Activated B cell treated with CpG ODN at 0.5 μM for 24 hours (primary cell): Measurements from ENCODE around the gene KRTAP5-6. TPM values are rescaled to one million over a fixed set of nuclear protein-coding genes. Genes with fewer than 3 reads are reported as not detected.

ENCODE experiments used
- ATAC-seq: fragments of 200-7000 bp; cut with Tn5 transposase; one replicate; pipeline ENCODE4 v1.10.0; 2021; ENCODE audit warnings: low read depth, mild to moderate bottlenecking, moderate library complexity
- CTCF ChIA-PET: fragments of 350-600 bp; sonication (Branson Sonifier 250); formaldehyde crosslinking; loops from one replicate; lab custom pipeline; 2021; ENCODE audit warnings: antibody characterized with exemption; lab: Charles Lee
- POLR2A ChIA-PET: fragments of 350-600 bp; sonication (Branson Sonifier 250); formaldehyde crosslinking; loops from one replicate; lab custom pipeline; 2021; ENCODE audit warnings: antibody characterized with exemption; lab: Charles Lee
- DNase-seq: peaks from one replicate; pipeline ENCODE4 v3.0.0; 2022
- H3K27ac Mint-ChIP-seq: one replicate; pipeline ENCODE4 v1.8.0; 2020; ENCODE audit warnings: mixed read lengths
- H3K27me3 Mint-ChIP-seq: one replicate; pipeline ENCODE4 v1.8.0; 2021; ENCODE audit warnings: mixed read lengths
- H3K36me3 Mint-ChIP-seq: one replicate; pipeline ENCODE4 v1.8.0; 2021; ENCODE audit warnings: low read depth, mixed read lengths
- H3K4me1 Mint-ChIP-seq: one replicate; pipeline ENCODE4 v1.8.0; 2021; ENCODE audit warnings: mixed read lengths
- H3K4me3 Mint-ChIP-seq: one replicate; pipeline ENCODE4 v1.8.0; 2020; ENCODE audit warnings: mild to moderate bottlenecking, mixed read lengths
- H3K9me3 Mint-ChIP-seq: one replicate; pipeline ENCODE4 v1.8.0; 2020; ENCODE audit warnings: mixed read lengths
- intact Hi-C: fragments of 100-400 bp; cut with micrococcal nuclease; formaldehyde crosslinking; loops from one replicate; pipeline ENCODE4 v1.15.1; 2024
- total RNA-seq: library from RNA; stranded (reverse); gene quantifications from 2 replicates; pipeline ENCODE4 v1.2.3, GENCODE V29; 2022
- TF ChIP-seq, protein P1 (sequence below): fragments of 200-600 bp; IDR thresholded peaks from one replicate; pipeline ENCODE4 v1.8.0; 2022; ENCODE audit warnings: antibody characterized with exemption, mild to moderate bottlenecking

KRTAP5-6 gene
- total RNA-seq, 1 donor from 2014 or later = not detected

DNA sequence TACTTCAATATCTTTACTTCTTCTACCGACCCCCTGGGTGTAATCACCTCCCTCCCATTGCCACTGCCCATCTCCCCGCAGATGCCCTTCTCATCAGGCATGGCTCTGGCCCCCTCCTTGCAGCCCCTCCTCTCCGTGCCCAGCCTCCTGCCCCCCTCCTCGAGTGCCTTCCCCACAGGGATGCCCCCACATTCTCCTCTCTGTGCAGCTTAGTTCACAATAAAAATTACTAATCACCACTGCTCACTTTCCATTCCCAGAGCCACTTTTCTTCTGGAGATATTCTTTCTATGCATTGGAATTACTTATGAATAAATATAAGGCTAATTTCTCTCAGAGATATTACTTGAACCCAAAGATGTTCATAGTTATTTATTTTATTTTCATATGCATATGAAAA is 31.3 kb downstream of the KRTAP5-6 start:
- intact Hi-C loops = no loop called here
- DNase-seq (no peak), ATAC-seq (no peak)
- Mint-ChIP-seq H3K27me3 (peaks cover 7% of the 10 kb centered on the region), H3K4me3 (no peak overlapping the region), H3K36me3 (no peaks in the 10 kb centered on the region), H3K9me3 (no peaks in the 10 kb centered on the region), H3K4me1 (peaks cover 24% of the 10 kb centered on the region), H3K27ac (no peak overlapping the region)
- TF ChIP-seq, protein P1, sequence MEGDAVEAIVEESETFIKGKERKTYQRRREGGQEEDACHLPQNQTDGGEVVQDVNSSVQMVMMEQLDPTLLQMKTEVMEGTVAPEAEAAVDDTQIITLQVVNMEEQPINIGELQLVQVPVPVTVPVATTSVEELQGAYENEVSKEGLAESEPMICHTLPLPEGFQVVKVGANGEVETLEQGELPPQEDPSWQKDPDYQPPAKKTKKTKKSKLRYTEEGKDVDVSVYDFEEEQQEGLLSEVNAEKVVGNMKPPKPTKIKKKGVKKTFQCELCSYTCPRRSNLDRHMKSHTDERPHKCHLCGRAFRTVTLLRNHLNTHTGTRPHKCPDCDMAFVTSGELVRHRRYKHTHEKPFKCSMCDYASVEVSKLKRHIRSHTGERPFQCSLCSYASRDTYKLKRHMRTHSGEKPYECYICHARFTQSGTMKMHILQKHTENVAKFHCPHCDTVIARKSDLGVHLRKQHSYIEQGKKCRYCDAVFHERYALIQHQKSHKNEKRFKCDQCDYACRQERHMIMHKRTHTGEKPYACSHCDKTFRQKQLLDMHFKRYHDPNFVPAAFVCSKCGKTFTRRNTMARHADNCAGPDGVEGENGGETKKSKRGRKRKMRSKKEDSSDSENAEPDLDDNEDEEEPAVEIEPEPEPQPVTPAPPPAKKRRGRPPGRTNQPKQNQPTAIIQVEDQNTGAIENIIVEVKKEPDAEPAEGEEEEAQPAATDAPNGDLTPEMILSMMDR = no peak
- ChIA-PET CTCF (no interaction called here), POLR2A (no interaction called here)

DNA sequence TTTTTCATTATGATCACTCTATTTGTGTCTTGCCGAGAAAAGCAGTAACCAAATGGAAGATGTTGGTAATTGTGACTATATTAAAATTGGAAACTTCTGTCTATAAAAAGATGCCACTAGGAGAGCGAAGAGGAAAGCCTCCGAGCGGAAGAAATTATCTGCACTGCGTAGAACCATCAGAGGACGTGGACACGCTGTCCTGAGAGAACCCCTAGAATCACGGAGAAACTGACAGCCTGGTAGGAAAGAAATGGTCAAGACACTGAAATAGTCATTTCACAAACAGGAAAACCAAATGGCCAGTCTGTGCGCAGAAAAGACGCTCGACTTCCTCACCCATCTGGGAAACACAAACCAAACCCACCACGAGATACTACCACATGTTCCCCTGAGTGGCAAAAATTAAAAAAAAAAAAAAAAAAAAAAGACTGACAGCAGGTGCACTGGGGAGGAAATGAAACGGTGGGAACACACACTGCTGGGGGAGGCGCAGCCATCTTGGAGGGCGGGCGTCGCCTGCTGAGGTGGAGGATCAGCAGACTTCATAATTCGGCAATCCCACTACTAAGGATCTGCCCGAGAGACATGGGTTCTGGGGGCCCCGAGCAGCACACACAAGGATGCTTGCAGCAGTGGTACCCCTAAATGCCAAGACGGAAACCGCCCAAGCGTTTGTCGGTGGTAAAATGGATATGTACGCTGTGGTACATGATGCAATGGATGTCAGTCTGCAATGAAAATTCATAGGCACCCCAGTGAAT is 32.1 kb downstream of the KRTAP5-6 start:
- peaks cover 30% of the 10 kb centered on the region for H3K4me1 Mint-ChIP-seq
- ChIA-PET CTCF (no interaction called here), POLR2A (no interaction called here)
- H3K36me3 Mint-ChIP-seq = no peaks in the 10 kb centered on the region
- H3K9me3 Mint-ChIP-seq = no peaks in the 10 kb centered on the region
- no peak for DNase-seq
- H3K27me3 Mint-ChIP-seq = peaks cover 9% of the 10 kb centered on the region
- TF ChIP-seq, protein P1 = no peak
- intact Hi-C loops = no loop called here
- peak overlapping the region; percentile 33 for H3K4me3 Mint-ChIP-seq
- ATAC-seq = peak; percentile 78
- H3K27ac Mint-ChIP-seq = peak overlapping the region; percentile 14

DNA sequence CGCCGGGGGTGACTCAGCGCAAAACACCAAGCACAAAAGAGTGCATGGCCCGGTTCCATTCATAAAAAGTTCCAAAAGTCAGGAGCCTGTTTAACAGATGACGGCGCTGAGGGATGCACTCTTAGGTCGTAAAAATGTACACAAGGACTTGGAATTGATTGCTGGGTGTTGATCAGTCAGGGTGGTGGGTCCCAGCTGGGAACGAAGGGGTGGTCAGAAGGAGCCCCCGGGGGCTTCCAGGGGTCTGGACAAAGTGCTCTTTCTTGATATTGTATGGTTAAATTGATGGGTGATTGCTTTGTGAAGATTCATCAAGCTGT is 32.7 kb downstream of the KRTAP5-6 start:
- H3K9me3 Mint-ChIP-seq = no peaks in the 10 kb centered on the region
- TF ChIP-seq, protein P1 = no peak
- H3K27ac Mint-ChIP-seq = no peak overlapping the region
- POLR2A ChIA-PET = no interaction called here
- ATAC-seq = no peak
- no peak overlapping the region for H3K4me3 Mint-ChIP-seq
- CTCF ChIA-PET = no interaction called here
- no peak for DNase-seq
- no peaks in the 10 kb centered on the region for H3K36me3 Mint-ChIP-seq
- intact Hi-C loops = no loop called here
- peaks cover 9% of the 10 kb centered on the region for H3K27me3 Mint-ChIP-seq
- H3K4me1 Mint-ChIP-seq = peaks cover 30% of the 10 kb centered on the region

DNA sequence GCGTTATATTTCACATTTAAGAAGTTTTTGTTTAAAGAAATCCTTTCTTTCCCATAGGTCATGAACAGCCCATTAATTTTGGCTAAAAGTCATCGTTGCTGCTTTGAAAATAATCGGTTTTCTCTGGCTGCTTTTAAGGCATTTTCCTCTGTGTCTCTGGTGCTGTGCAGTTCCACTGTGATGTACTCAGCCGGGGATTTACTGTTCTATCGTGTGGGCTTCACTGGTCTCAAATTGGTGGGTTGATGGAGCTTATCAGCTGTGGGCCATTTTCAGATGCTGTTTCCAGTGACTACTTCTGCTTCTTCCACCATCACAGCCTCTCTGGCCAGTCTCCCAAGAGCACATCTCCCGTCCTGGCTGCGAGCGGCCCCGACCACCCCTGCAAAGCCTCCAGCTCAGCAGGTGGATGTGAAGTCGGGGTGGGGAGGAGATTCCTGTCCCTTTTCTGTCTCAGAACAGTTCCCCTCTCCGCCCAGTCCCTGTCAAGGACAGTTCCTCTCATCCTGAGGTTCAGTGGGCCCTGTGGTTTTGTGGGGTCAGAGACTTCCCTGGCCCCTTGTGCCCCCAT is 33.1 kb downstream of the KRTAP5-6 start:
- intact Hi-C loops = no loop called here
- TF ChIP-seq, protein P1 = no peak
- CTCF ChIA-PET = no interaction called here
- Mint-ChIP-seq H3K9me3 (no peaks in the 10 kb centered on the region), H3K4me3 (no peak overlapping the region), H3K27me3 (peaks cover 9% of the 10 kb centered on the region), H3K4me1 (peaks cover 30% of the 10 kb centered on the region), H3K36me3 (no peaks in the 10 kb centered on the region), H3K27ac (no peak overlapping the region)
- DNase-seq (no peak), ATAC-seq (no peak)
- POLR2A ChIA-PET = no interaction called here

DNA sequence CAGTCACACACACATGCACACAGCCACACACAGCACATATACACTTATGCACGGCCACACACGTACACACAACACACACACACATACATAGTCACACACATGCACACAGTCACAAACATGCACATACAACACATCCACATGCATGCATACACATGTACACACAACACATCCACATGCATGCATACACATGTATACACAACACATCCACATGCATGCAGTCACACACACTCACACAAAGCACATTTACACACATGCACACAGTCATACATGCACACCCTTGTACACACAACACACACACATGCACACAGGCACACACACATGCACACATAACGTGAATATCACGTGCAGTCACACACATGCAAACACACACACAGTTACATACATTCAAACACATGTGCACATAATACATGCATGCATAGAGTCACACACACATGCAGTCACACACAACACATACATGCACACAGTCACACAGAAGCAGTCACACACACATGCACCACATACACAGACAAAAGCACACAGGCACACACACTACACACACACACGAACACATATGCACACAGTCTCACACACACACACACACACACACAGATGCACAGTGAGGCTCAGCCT is 34.6 kb downstream of the KRTAP5-6 start:
- DNase-seq (no peak), ATAC-seq (no peak)
- CTCF ChIA-PET = no interaction called here
- no peak overlapping the region for H3K4me3 Mint-ChIP-seq
- no peaks in the 10 kb centered on the region for H3K36me3 Mint-ChIP-seq
- peaks cover 30% of the 10 kb centered on the region for H3K4me1 Mint-ChIP-seq
- intact Hi-C loops = no loop called here
- peaks cover 7% of the 10 kb centered on the region for H3K27me3 Mint-ChIP-seq
- POLR2A ChIA-PET = no interaction called here
- no peak overlapping the region for H3K27ac Mint-ChIP-seq
- TF ChIP-seq, protein P1 = no peak
- peaks cover 9% of the 10 kb centered on the region for H3K9me3 Mint-ChIP-seq
